Natural killer cell treated with Interleukin-12 subunit alpha and Interleukin-12 subunit beta and Interleukin-15 and Interleukin-18, amount 100 ng/mL, for 72 hours (primary cell): ENCODE data around the gene PDE3A. TPM values are rescaled to one million over a fixed set of nuclear protein-coding genes. Genes with fewer than 3 reads are reported as not detected.

Source experiments
- ATAC-seq, 2 donors: fragments of 150-1000 bp; cut with Tn5 transposase in 1 of 2; sonication (Bioruptor Pico), chemical (Tn5 transposase) in 1 of 2; 2 replicates each; pipeline ENCODE4 v1.10.0; 2021
- DNase-seq: peaks from one replicate; pipeline ENCODE4 v3.0.0; 2022; ENCODE audit warnings: low spot score
- H3K27ac Mint-ChIP-seq, 2 donors: 1 replicate in 1 of 2; 2 replicates in 1 of 2; pipeline ENCODE4 v1.8.0; 2022; ENCODE audit warnings: mixed read lengths in 2 of 2, mild to moderate bottlenecking in 1 of 2, moderate library complexity in 1 of 2
- H3K27me3 Mint-ChIP-seq, 2 donors: 1 replicate in 1 of 2; 2 replicates in 1 of 2; pipeline ENCODE4 v1.8.0; 2022; ENCODE audit warnings: mixed read lengths in 2 of 2
- H3K36me3 Mint-ChIP-seq: one replicate; pipeline ENCODE4 v1.8.0; 2022; ENCODE audit warnings: mixed read lengths
- H3K4me1 Mint-ChIP-seq, 2 donors: 1 replicate in 1 of 2; 2 replicates in 1 of 2; pipeline ENCODE4 v1.8.0; 2022; ENCODE audit warnings: low read depth in 2 of 2, mixed read lengths in 2 of 2, mild to moderate bottlenecking in 1 of 2
- H3K4me3 Mint-ChIP-seq: one replicate; pipeline ENCODE4 v1.8.0; 2022; ENCODE audit warnings: mixed read lengths
- H3K9me3 Mint-ChIP-seq: 2 replicates; pipeline ENCODE4 v1.8.0; 2022; ENCODE audit warnings: mixed read lengths
- total RNA-seq, 2 donors: library from RNA; stranded (reverse); gene quantifications; one replicate each; pipeline ENCODE4 v1.2.3, GENCODE V29; 2022

PDE3A gene
- total RNA-seq, 2 donors from 2014 or later = not detected

DNA sequence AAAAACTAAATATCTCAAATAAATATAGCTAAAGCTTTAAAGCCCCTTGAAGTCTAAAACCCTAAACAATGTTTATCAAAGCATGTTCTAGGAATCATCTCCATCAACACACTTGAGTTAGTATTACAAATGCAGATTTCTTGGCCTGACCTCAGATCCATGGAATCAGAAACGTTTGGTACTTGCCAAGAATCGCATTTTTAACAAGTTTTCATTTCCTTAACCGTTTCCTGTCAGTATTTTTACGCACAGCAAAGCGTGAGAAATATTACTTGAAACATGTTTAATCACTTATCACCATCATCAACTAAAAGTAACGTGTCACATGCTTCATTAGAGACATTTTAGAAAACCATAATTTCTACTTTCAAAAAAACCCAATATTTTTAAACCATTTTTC, 336.5 kb downstream of the PDE3A start:
- Mint-ChIP-seq H3K9me3 (peaks cover 3% of the 10 kb centered on the region), H3K27me3 (no peaks in the 10 kb centered on the region), H3K27ac (no peak overlapping the region), H3K36me3 (no peaks in the 10 kb centered on the region), H3K4me1 (no peaks in the 10 kb centered on the region), H3K4me3 (no peak overlapping the region)
- DNase-seq = no peak
- no peak for ATAC-seq

DNA sequence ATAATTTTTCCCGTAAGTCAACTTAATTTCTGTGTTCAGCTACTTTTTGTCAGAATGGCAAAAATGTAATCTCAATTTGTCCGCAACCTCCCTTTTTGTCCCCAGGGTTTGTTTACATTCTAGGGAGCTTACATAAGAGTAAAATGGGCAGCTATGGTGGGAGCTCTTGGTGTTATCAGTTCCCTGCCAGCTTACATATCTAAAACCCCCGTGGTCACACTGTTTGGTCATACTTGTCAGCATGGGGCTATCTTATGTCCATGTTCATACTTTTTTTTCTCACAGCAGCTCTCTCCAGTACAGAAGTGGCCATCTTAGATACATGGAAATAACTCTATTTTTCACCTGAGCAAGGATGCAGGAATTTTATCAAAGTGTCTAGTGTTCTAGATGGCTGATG, 343.5 kb downstream of the PDE3A start:
- Mint-ChIP-seq H3K27ac (no peak overlapping the region), H3K36me3 (no peaks in the 10 kb centered on the region), H3K9me3 (peaks cover 8% of the 10 kb centered on the region), H3K27me3 (no peaks in the 10 kb centered on the region), H3K4me1 (no peaks in the 10 kb centered on the region), H3K4me3 (no peak overlapping the region)
- no peak for ATAC-seq
- no peak for DNase-seq

DNA sequence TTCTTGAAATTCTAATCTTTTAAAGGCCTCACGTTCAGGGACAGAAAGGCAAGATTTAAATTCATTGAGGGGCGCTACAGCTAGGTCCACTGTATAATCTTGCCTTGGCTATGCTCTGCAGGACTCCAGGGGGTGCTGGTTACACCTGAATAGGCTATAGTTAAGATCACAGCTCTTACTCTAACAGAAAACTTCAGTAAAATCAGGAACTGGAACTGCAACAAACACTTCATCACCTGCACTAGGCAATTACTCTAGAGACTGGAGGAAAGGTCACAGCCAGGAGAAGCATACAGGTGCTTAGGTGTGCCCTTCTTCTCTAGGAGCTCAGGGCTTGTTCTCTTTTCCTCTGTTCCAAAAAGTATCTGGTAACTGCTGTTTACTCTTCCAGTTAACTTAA, 347.7 kb downstream of the PDE3A start:
- H3K4me3 Mint-ChIP-seq = no peak overlapping the region
- H3K9me3 Mint-ChIP-seq = peaks cover 5% of the 10 kb centered on the region
- DNase-seq (no peak), ATAC-seq (no peak)
- H3K4me1 Mint-ChIP-seq = no peaks in the 10 kb centered on the region
- no peak overlapping the region for H3K27ac Mint-ChIP-seq
- no peaks in the 10 kb centered on the region for H3K36me3 Mint-ChIP-seq
- no peaks in the 10 kb centered on the region for H3K27me3 Mint-ChIP-seq

DNA sequence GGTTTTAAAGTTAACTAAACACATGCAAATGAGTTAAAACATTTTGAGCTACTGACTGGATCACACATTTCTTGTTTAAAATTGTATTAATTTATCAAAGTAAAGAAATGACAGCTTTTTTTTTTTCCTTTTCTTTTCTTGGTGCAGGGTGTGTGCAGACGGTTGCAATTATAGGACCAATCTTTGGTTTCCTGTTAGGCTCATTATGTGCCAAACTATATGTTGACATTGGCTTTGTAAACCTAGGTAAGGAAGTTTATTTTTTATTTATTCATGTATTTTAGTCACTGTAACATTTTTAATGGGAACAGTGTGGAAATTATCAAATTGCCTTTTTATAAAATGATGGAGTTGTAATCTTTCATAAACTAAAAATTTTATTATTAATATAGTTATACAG, 348.6 kb downstream of the PDE3A start:
- no peak overlapping the region for H3K4me3 Mint-ChIP-seq
- H3K27me3 Mint-ChIP-seq = no peaks in the 10 kb centered on the region
- DNase-seq (no peak), ATAC-seq (no peak)
- peaks cover 5% of the 10 kb centered on the region for H3K9me3 Mint-ChIP-seq
- no peaks in the 10 kb centered on the region for H3K36me3 Mint-ChIP-seq
- no peak overlapping the region for H3K27ac Mint-ChIP-seq
- no peaks in the 10 kb centered on the region for H3K4me1 Mint-ChIP-seq

DNA sequence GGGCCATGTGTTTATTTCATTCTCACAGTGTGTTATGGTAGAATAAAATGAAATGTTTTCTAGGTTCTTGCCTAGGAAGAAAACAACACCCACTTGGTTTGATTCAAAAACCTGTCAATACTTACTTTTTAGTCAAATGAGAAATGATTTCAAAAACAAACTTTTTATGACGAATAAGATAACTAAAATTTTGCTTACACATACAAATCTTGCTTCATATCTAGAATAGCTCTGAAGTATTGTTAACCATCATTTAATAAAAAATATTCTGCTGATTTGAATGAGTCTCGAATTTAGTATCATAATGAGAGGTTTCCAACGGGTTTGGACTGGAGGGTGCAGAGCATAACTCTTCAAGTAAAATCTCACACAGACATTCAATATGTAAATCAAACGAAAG, 350.0 kb downstream of the PDE3A start:
- Mint-ChIP-seq H3K27ac (no peak overlapping the region), H3K4me1 (no peaks in the 10 kb centered on the region), H3K9me3 (no peaks in the 10 kb centered on the region), H3K27me3 (no peaks in the 10 kb centered on the region), H3K36me3 (no peaks in the 10 kb centered on the region), H3K4me3 (no peak overlapping the region)
- ATAC-seq (no peak), DNase-seq (no peak)

DNA sequence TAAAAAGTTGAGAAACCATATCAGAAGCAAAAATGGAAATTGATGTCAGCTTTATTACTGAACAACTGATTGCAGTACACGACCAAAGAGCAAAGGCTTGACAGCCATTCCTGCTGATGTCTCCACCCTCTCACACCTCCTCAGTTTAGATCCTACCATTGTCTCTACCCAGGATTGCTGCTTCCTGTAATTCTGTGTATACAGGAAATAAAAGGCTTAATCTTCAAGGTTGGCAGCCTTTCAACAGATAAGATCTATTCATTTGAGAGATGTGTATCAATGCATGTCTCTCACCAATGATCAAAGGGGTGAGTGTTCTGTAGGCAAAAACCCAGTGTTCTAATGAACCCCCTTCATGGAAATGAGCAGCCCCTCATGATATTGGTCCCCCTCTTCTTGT, 353.8 kb downstream of the PDE3A start:
- H3K36me3 Mint-ChIP-seq = no peaks in the 10 kb centered on the region
- H3K4me1 Mint-ChIP-seq = no peaks in the 10 kb centered on the region
- DNase-seq (no peak), ATAC-seq (no peak)
- no peak overlapping the region for H3K27ac Mint-ChIP-seq
- no peaks in the 10 kb centered on the region for H3K9me3 Mint-ChIP-seq
- H3K4me3 Mint-ChIP-seq = no peak overlapping the region
- H3K27me3 Mint-ChIP-seq = no peaks in the 10 kb centered on the region

DNA sequence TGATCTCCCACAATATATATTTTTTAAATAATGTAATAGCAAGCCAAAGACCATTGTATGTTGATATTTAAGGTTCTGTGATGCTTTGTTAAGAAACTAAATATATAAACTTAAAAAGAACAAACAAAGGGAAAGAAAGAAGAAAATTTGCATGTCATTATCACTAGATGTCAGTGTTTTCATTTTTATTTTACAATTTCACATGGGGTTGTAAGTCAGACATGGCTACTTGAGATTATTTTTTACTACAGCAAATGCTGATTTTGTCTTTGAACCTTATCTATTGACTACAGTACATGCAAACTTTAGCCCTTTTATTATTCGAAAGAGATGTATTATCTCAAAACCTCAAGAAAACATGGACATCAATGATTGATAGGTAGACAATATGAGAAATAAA, 362.9 kb downstream of the PDE3A start:
- no peaks in the 10 kb centered on the region for H3K36me3 Mint-ChIP-seq
- no peaks in the 10 kb centered on the region for H3K27me3 Mint-ChIP-seq
- ATAC-seq = no peak
- no peak overlapping the region for H3K27ac Mint-ChIP-seq
- H3K4me3 Mint-ChIP-seq = no peak overlapping the region
- H3K4me1 Mint-ChIP-seq = no peaks in the 10 kb centered on the region
- H3K9me3 Mint-ChIP-seq = peaks cover 8% of the 10 kb centered on the region
- no peak for DNase-seq
